ENCODE measurements around the gene CYP3A5. TPM values are rescaled to one million over a fixed set of nuclear protein-coding genes. Genes with fewer than 3 reads are reported as not detected.

Gene CYP3A5
- total and polyA plus RNA-seq, 9 of the 15 experiments (the other 6 are each of a cell fraction or from before 2014, with no cell fraction given) = 0.73 to 2.8 (median 1.5) TPM

GRCh38 chr7:99616359-99617191 lies 63.2 kb downstream of the CYP3A5 start, which contains the start of gene ZSCAN25 (continued):
- TF ChIP-seq MEIS2 (IDR thresholded peaks at IDR 0.05; ENCODE audit: partially characterized antibody) (no peak), NR3C1 (CRISPR knock-in tag; IDR thresholded peaks at IDR 0.05) (no peak), CHD7 (IDR thresholded peaks at IDR 0.05; ENCODE audit: low read depth, low read length) (no peak), NR4A1 (CRISPR knock-in tag; IDR thresholded peaks at IDR 0.05) (0 out of 2 replicates have a peak, but pooled peaks have one; percentile 21), NR4A1 (tag; IDR thresholded peaks at IDR 0.05) (peak; percentile 55), KLF10 (CRISPR knock-in tag; IDR thresholded peaks at IDR 0.05) (no peak), VEZF1 (CRISPR knock-in tag; IDR thresholded peaks at IDR 0.05) (peak; percentile 25; the same call in 1 of the 2 replicates), CREB5 (CRISPR knock-in tag; IDR thresholded peaks at IDR 0.05) (no peak), SMAD2 (IDR thresholded peaks at IDR 0.05; ENCODE audit: low read depth, low read length) (no peak), ZBTB8A (IDR thresholded peaks at IDR 0.05; ENCODE audit: partially characterized antibody) (no peak), FUS (optimal IDR thresholded peaks at IDR 0.05; ENCODE audit: low read depth, low read length) (no peak), ZNF121 (CRISPR knock-in tag; conservative IDR thresholded peaks at IDR 0.05) (no peak), BMI1 (IDR thresholded peaks at IDR 0.05; ENCODE audit: low read length) (no peak), NR2F6 (CRISPR knock-in tag; IDR thresholded peaks at IDR 0.05) (no peak), LEF1 (IDR thresholded peaks at IDR 0.05) (peak; percentile 18)

Measured in K562 (cell line).